HepG2 (cell line): Measurements from ENCODE around the gene EIF2B1.

Source experiments
- EZH2 ChIP-seq: conservative IDR thresholded peaks from 2 replicates; pipeline ENCODE4 v1.6.1; 2012; ENCODE audit warnings: mild to moderate bottlenecking, low read depth, low read length, moderate library complexity
- MAX ChIP-seq: IDR thresholded peaks from 2 replicates; pipeline ENCODE4 v1.6.1; 2012; ENCODE audit warnings: inconsistent platforms
- RAD21 ChIP-seq: fragments of 450-650 bp; formaldehyde crosslinking; IDR thresholded peaks from 2 replicates; pipeline ENCODE4 v1.5.0; 2020; ENCODE audit warnings: mild to moderate bottlenecking
- SMAD1 ChIP-seq: sonication (generic); formaldehyde crosslinking; IDR thresholded peaks from 2 replicates; pipeline ENCODE4 v1.4.0; 2020; ENCODE audit warnings: missing genetic modification reagents, low read depth, mild to moderate bottlenecking, borderline replicate concordance
- TFE3 ChIP-seq: IDR thresholded peaks from 2 replicates; pipeline ENCODE4 v1.6.1; 2016
- TGIF2 ChIP-seq: IDR thresholded peaks from 2 replicates; pipeline ENCODE4 v1.6.1; 2016; ENCODE audit warnings: control low read depth, missing compliant biosample characterization
- ZC3H4 ChIP-seq: sonication (generic); formaldehyde crosslinking; IDR thresholded peaks from 2 replicates; pipeline ENCODE4 v1.4.0; 2020; ENCODE audit warnings: missing genetic modification reagents, borderline replicate concordance

- TF ChIP-seq TFE3 (CRISPR knock-in tag) (no peak), RAD21 (CRISPR knock-in tag) (no peak), TGIF2 (CRISPR knock-in tag) (no peak), ZC3H4 (CRISPR knock-in tag) (no peak), EZH2 (no peak), SMAD1 (CRISPR knock-in tag) (no peak), MAX (no peak)
These were observed 12.4 kb downstream of the EIF2B1 start for GRCh38 chr12:123621101-123621500.
